GM12891 (cell line): Measurements from ENCODE around the gene NDFIP2.

Experiments
- POLR2A ChIP-seq: IDR thresholded peaks from 2 replicates; pipeline ENCODE4 v1.6.1; 2011; ENCODE audit warnings: low read depth, low read length, control low read depth
- POLR2AphosphoS5 ChIP-seq: IDR thresholded peaks from 2 replicates; pipeline ENCODE4 v1.6.1; 2011; ENCODE audit warnings: low read depth, low read length, control low read depth
- TAF1 ChIP-seq: IDR thresholded peaks from 2 replicates; pipeline ENCODE4 v1.6.1; 2011; ENCODE audit warnings: low read depth, low read length, control low read depth

- TF ChIP-seq POLR2AphosphoS5 (no peak), TAF1 (no peak), POLR2A (no peak)
Observed at GRCh38 chr13:79590394-79590676, 109.4 kb downstream of the NDFIP2 start.
